GM19372 (cell line): ENCODE data around the gene AGXT.

Experiments
- ATAC-seq: cut with Tn5 transposase; IDR thresholded peaks from one replicate; pipeline ENCODE4 v1.9.1; 2021; ENCODE audit warnings: mild to moderate bottlenecking, low read depth, moderate library complexity; ENCODE audit not compliant: unreplicated experiment

Gene AGXT

GRCh38 chr2:240925191-240925567 is 56.6 kb downstream of the AGXT start:
- ATAC-seq: no peak

GRCh38 chr2:240925568-240926515 is 57.2 kb downstream of the AGXT start:
- ATAC-seq: no peak

- ATAC-seq: no peak
Measured at GRCh38 chr2:240926516-240927389, 58.1 kb downstream of the AGXT start.

- ATAC-seq: no peak
Measured at GRCh38 chr2:240927390-240927781, 58.8 kb downstream of the AGXT start.

- no peak for ATAC-seq
Measured at GRCh38 chr2:240928476-240929363, 60.1 kb downstream of the AGXT start.

- ATAC-seq: no peak
Measured at GRCh38 chr2:240929364-240930095, 60.9 kb downstream of the AGXT start.
